ENCODE data around the gene RAB3C.

DNA sequence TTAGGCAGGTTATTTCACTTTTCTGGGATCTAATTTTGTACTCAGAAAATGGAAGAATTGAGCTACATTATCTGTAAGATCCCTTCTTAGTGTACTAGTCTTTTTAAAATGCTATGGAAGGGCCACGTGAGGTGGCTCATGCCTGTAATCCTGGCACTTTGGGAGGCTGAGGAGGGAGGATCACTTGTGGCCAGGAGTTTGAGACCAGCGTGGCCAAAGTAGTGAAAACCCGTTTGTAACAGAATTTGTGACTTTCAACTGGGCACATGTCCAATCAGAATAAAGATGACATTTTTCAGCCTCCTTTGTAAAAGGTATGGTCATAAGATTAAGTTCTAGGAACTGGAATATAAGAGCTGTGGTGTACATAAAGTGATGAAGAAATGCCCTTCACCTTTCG is 3.1 kb upstream of the RAB3C start:
- TF ChIP-seq, protein P1, sequence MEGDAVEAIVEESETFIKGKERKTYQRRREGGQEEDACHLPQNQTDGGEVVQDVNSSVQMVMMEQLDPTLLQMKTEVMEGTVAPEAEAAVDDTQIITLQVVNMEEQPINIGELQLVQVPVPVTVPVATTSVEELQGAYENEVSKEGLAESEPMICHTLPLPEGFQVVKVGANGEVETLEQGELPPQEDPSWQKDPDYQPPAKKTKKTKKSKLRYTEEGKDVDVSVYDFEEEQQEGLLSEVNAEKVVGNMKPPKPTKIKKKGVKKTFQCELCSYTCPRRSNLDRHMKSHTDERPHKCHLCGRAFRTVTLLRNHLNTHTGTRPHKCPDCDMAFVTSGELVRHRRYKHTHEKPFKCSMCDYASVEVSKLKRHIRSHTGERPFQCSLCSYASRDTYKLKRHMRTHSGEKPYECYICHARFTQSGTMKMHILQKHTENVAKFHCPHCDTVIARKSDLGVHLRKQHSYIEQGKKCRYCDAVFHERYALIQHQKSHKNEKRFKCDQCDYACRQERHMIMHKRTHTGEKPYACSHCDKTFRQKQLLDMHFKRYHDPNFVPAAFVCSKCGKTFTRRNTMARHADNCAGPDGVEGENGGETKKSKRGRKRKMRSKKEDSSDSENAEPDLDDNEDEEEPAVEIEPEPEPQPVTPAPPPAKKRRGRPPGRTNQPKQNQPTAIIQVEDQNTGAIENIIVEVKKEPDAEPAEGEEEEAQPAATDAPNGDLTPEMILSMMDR (optimal IDR thresholded peaks at IDR 0.05 in 1 of 3, IDR thresholded peaks at IDR 0.05 in 1 of 3, conservative IDR thresholded peaks at IDR 0.05 in 1 of 3; ENCODE audit: extremely low read depth in 1 of 3, insufficient read depth in 2 of 3, low read length in 3 of 3): no peak
- TF ChIP-seq EZH2 (IDR thresholded peaks at IDR 0.05; ENCODE audit: low read length): no peak
